DND-41 (cell line): Measurements from ENCODE around the gene GTF3C1.

Experiments
- ATAC-seq: fragments of 200-7000 bp; cut with Tn5 transposase; 3 replicates; pipeline ENCODE4 v1.9.1; 2021; ENCODE audit warnings: low read depth; ENCODE audit not compliant: insufficient read depth
- DNase-seq: peaks from one replicate; pipeline ENCODE4 v3.0.0-alpha.2; 2020
- H2AFZ ChIP-seq: 2 replicates; pipeline ENCODE4 v1.6.0; 2012; ENCODE audit warnings: low read depth, low read length
- H3K27ac ChIP-seq: 2 replicates; pipeline ENCODE4 v1.5.1; 2012; ENCODE audit warnings: low read length, inconsistent platforms
- H3K27me3 ChIP-seq: fragments of 200-600 bp; sonication (generic); 2 replicates; pipeline ENCODE4 v1.6.0; 2012; ENCODE audit warnings: low read length, mild to moderate bottlenecking, inconsistent platforms; ENCODE audit not compliant: insufficient read depth, poor library complexity
- H3K36me3 ChIP-seq: 2 replicates; pipeline ENCODE4 v1.5.1; 2012; ENCODE audit warnings: low read length, inconsistent platforms; ENCODE audit not compliant: insufficient read depth
- H3K4me1 ChIP-seq: 2 replicates; pipeline ENCODE4 v1.5.1; 2012; ENCODE audit warnings: mild to moderate bottlenecking, low read length; ENCODE audit not compliant: insufficient read depth
- H3K4me2 ChIP-seq: 2 replicates; pipeline ENCODE4 v1.6.0; 2012; ENCODE audit warnings: mild to moderate bottlenecking, moderate library complexity, low read length, inconsistent platforms; ENCODE audit not compliant: insufficient read depth
- H3K4me3 ChIP-seq, 2 experiments: fragments of 200-600 bp in 1 of 2; shearing (Covaris generic) in 1 of 2; 2 replicates each; pipeline ENCODE4 v1.5.1; 2012 to 2016; ENCODE audit warnings: inconsistent platforms in 2 of 2, low read length in 2 of 2, mild to moderate bottlenecking in 2 of 2, low read depth in 1 of 2, moderate library complexity in 1 of 2
- H3K79me2 ChIP-seq: 2 replicates; pipeline ENCODE4 v1.6.0; 2012; ENCODE audit warnings: low read length, inconsistent platforms; ENCODE audit not compliant: insufficient read depth
- H3K9ac ChIP-seq: 2 replicates; pipeline ENCODE4 v1.6.0; 2012; ENCODE audit warnings: low read depth, mild to moderate bottlenecking, inconsistent platforms, low read length, moderate library complexity
- H3K9me3 ChIP-seq: 2 replicates; pipeline ENCODE4 v1.5.1; 2012; ENCODE audit warnings: low read length, moderate library complexity, mild to moderate bottlenecking, inconsistent platforms; ENCODE audit not compliant: insufficient read depth, severe bottlenecking
- H4K20me1 ChIP-seq: 2 replicates; pipeline ENCODE4 v1.6.0; 2012; ENCODE audit warnings: low read length; ENCODE audit not compliant: insufficient read depth
- CTCF ChIP-seq: IDR thresholded peaks from 2 replicates; pipeline ENCODE4 v1.5.1; 2012; ENCODE audit warnings: borderline replicate concordance, low read length, moderate library complexity, mild to moderate bottlenecking; ENCODE audit not compliant: poor library complexity, severe bottlenecking; ENCODE audit errors: extremely low read depth
- EZH2 ChIP-seq: IDR thresholded peaks from 3 replicates; pipeline ENCODE4 v1.6.1; 2012; ENCODE audit warnings: borderline replicate concordance, low read depth, mild to moderate bottlenecking, moderate library complexity, low read length, inconsistent platforms; ENCODE audit not compliant: severe bottlenecking

The GTF3C1 gene

GRCh38 chr16:27427538-27427937 lies 122.2 kb downstream of the GTF3C1 start:
- no peak overlapping the region for H3K4me2 ChIP-seq
- no peaks in the 10 kb centered on the region for H4K20me1 ChIP-seq
- no peak overlapping the region for H3K9ac ChIP-seq
- no peak overlapping the region for H2AFZ ChIP-seq
- TF ChIP-seq CTCF (no peak), EZH2 (no peak)
- no peaks in the 10 kb centered on the region for H3K79me2 ChIP-seq
- H3K27ac ChIP-seq = no peak overlapping the region
- H3K4me3 ChIP-seq = no peak overlapping the region
- ATAC-seq = no peak
- peaks cover 9% of the 10 kb centered on the region for H3K9me3 ChIP-seq
- no peak for DNase-seq
- no peaks in the 10 kb centered on the region for H3K27me3 ChIP-seq
- H3K4me1 ChIP-seq = no peaks in the 10 kb centered on the region; the same call in 1 of the 2 replicates
- no peaks in the 10 kb centered on the region for H3K36me3 ChIP-seq

GRCh38 chr16:27426423-27427408 lies 123.0 kb downstream of the GTF3C1 start:
- H3K36me3 ChIP-seq = no peaks in the 10 kb centered on the region
- H4K20me1 ChIP-seq = no peaks in the 10 kb centered on the region
- no peak overlapping the region for H3K9ac ChIP-seq
- H3K79me2 ChIP-seq = no peaks in the 10 kb centered on the region
- H2AFZ ChIP-seq = no peak overlapping the region
- no peak overlapping the region for H3K27ac ChIP-seq
- no peaks in the 10 kb centered on the region; the same call in 1 of the 2 replicates for H3K4me1 ChIP-seq
- DNase-seq (peak; percentile 56), ATAC-seq (peak; percentile 87)
- no peak overlapping the region for H3K4me2 ChIP-seq
- TF ChIP-seq CTCF (no peak), EZH2 (no peak)
- H3K9me3 ChIP-seq = peaks cover 16% of the 10 kb centered on the region
- H3K4me3 ChIP-seq = no peak overlapping the region
- H3K27me3 ChIP-seq = no peaks in the 10 kb centered on the region

GRCh38 chr16:27425961-27426360 lies 123.8 kb downstream of the GTF3C1 start:
- no peaks in the 10 kb centered on the region for H3K27me3 ChIP-seq
- no peak overlapping the region for H3K4me3 ChIP-seq
- no peak overlapping the region for H2AFZ ChIP-seq
- H3K9ac ChIP-seq = no peak overlapping the region
- H3K27ac ChIP-seq = no peak overlapping the region
- no peaks in the 10 kb centered on the region; the same call in 1 of the 2 replicates for H3K4me1 ChIP-seq
- H3K79me2 ChIP-seq = no peaks in the 10 kb centered on the region
- H4K20me1 ChIP-seq = no peaks in the 10 kb centered on the region
- H3K4me2 ChIP-seq = no peak overlapping the region
- ATAC-seq (no peak), DNase-seq (no peak)
- H3K9me3 ChIP-seq = peaks cover 24% of the 10 kb centered on the region
- H3K36me3 ChIP-seq = no peaks in the 10 kb centered on the region
- TF ChIP-seq EZH2 (no peak), CTCF (no peak)
